IMR-90 (cell line): ENCODE results near the gene FFAR1.

ENCODE experiments used
- MAZ ChIP-seq: IDR thresholded peaks from 2 replicates; pipeline ENCODE4 v1.6.1; 2012; ENCODE audit warnings: low read depth, mild to moderate bottlenecking, low read length, improper control_type of control experiment, moderate library complexity, borderline replicate concordance
- SMC3 ChIP-seq: fragments of 150-350 bp; IDR thresholded peaks from 2 replicates; pipeline ENCODE4 v1.6.1; 2016; ENCODE audit warnings: low read depth, mild to moderate bottlenecking, antibody characterized with exemption, low read length, moderate library complexity
- TF ChIP-seq, protein P1 (sequence below): conservative IDR thresholded peaks from 2 replicates; pipeline ENCODE4 v1.5.1; 2012; ENCODE audit warnings: mild to moderate bottlenecking, low read depth, low read length, improper control_type of control experiment

DNA sequence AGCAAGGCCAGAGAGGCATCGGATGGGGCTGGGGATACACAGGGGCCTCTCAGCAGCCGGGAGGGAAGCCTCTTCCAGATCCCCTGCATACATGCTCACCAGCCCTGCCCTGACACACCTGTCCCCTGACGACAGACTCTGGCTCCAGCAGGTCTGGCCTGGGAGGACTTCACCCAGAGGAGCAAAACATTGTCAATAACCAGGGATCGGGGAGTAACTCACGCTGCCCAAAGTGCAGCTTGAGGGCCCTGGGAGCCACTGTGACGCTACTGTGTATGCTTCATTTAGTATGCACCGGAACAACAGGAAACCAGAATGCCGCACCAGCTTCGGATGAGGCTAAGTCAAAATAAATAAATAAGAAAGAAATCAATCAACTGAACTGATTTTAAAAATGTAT is 31.1 kb upstream of the FFAR1 start:
- TF ChIP-seq, protein P1, sequence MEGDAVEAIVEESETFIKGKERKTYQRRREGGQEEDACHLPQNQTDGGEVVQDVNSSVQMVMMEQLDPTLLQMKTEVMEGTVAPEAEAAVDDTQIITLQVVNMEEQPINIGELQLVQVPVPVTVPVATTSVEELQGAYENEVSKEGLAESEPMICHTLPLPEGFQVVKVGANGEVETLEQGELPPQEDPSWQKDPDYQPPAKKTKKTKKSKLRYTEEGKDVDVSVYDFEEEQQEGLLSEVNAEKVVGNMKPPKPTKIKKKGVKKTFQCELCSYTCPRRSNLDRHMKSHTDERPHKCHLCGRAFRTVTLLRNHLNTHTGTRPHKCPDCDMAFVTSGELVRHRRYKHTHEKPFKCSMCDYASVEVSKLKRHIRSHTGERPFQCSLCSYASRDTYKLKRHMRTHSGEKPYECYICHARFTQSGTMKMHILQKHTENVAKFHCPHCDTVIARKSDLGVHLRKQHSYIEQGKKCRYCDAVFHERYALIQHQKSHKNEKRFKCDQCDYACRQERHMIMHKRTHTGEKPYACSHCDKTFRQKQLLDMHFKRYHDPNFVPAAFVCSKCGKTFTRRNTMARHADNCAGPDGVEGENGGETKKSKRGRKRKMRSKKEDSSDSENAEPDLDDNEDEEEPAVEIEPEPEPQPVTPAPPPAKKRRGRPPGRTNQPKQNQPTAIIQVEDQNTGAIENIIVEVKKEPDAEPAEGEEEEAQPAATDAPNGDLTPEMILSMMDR = no peak
- TF ChIP-seq SMC3 (no peak), MAZ (no peak)
